ENCODE data around the gene ACTR8. TPM values are rescaled to one million over a fixed set of nuclear protein-coding genes. Genes with fewer than 3 reads are reported as not detected.

The ACTR8 gene
- total RNA-seq, 1 donor from 2014 or later, result 43.6 TPM

DNA sequence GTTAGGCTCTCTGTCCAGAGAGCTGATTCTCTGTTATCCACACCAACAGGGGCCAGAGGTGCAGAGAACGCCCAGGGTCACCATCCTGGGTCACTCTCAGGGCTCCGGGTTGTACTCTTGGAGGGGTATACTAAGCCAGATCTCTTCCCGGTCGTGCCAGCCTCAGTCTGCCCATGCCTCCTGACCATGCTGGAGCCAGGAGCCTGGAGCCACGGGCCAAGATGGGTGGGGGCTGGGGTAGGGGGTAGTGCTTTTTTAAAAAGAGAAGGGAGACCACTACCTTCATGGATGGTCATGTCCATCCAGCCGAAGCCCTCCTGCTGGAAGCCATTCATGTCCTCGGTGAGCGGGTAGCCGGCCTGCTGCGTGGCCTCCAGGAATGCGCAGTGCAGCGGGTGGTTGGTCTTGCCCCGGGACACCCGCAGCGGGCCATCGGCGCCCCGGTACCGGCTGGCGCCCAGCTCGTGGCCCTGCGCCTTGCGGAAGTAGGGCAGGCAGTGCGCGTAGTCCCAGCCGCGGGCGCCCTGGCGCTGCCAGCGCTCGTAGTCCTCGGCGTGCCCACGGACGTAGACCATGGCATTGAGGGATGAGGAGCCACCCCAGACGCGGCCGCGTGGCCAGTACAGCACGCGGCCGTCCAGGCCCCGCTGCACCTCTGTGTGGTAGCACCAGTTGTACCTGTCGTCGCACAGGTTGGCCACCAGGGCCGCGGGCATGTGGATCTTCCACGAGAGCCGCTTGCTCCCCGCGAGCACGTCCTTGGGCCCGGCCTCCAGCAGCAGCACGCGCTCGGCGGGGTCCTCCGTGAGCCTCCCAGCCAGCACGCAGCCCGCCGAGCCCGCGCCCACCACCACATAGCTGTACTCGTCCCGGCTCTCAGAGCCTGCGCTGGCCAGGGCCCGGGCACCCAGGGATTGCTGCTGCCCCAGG lies 58.7 kb downstream of the ACTR8 start:
- peaks cover under 1% of the 10 kb centered on the region for H3K27me3 Mint-ChIP-seq (ENCODE audit: low read depth, unreplicated experiment)
- Histone ChIP-seq H3K4me1 (ENCODE audit: insufficient read depth, low read length) (no peaks in the 10 kb centered on the region), H2AFZ (ENCODE audit: low read depth, low read length) (no peak overlapping the region), H3K27ac (ENCODE audit: low read depth, low read length) (no peak overlapping the region), H3K79me2 (ENCODE audit: insufficient read depth, low read length) (no peaks in the 10 kb centered on the region), H3K9ac (ENCODE audit: low read length) (no peak overlapping the region), H3K27me3 (ENCODE audit: insufficient read depth, low read length) (no peaks in the 10 kb centered on the region), H4K20me1 (ENCODE audit: insufficient read depth, low read length) (no peaks in the 10 kb centered on the region), H3K9me3 (ENCODE audit: insufficient read depth, low read depth, low read length) (no peaks in the 10 kb centered on the region), H3K4me3 (ENCODE audit: insufficient read depth, low read depth, low read length) (no peak overlapping the region), H3K36me3 (ENCODE audit: insufficient read depth, low read length) (no peaks in the 10 kb centered on the region), H3K4me2 (ENCODE audit: low read length) (no peak overlapping the region)
- DNase-seq (ENCODE audit: low read depth), result no peak
- no peak overlapping the region for H3K27ac Mint-ChIP-seq (ENCODE audit: unreplicated experiment)
- no peaks in the 10 kb centered on the region for H3K9me3 Mint-ChIP-seq (ENCODE audit: unreplicated experiment)
- H3K4me1 Mint-ChIP-seq (ENCODE audit: low read depth, unreplicated experiment), result peaks cover 17% of the 10 kb centered on the region
- H3K4me3 Mint-ChIP-seq (ENCODE audit: unreplicated experiment), result no peak overlapping the region
- no peak for FAIRE-seq
- no peaks in the 10 kb centered on the region for H3K36me3 Mint-ChIP-seq (ENCODE audit: low read depth, unreplicated experiment)
- no peak for TF ChIP-seq EZH2 (IDR thresholded peaks at IDR 0.05; ENCODE audit: insufficient read depth, low read length)
- TF ChIP-seq, protein P1, sequence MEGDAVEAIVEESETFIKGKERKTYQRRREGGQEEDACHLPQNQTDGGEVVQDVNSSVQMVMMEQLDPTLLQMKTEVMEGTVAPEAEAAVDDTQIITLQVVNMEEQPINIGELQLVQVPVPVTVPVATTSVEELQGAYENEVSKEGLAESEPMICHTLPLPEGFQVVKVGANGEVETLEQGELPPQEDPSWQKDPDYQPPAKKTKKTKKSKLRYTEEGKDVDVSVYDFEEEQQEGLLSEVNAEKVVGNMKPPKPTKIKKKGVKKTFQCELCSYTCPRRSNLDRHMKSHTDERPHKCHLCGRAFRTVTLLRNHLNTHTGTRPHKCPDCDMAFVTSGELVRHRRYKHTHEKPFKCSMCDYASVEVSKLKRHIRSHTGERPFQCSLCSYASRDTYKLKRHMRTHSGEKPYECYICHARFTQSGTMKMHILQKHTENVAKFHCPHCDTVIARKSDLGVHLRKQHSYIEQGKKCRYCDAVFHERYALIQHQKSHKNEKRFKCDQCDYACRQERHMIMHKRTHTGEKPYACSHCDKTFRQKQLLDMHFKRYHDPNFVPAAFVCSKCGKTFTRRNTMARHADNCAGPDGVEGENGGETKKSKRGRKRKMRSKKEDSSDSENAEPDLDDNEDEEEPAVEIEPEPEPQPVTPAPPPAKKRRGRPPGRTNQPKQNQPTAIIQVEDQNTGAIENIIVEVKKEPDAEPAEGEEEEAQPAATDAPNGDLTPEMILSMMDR (IDR thresholded peaks at IDR 0.05; ENCODE audit: insufficient read depth, low read depth, low read length), result no peak

DNA sequence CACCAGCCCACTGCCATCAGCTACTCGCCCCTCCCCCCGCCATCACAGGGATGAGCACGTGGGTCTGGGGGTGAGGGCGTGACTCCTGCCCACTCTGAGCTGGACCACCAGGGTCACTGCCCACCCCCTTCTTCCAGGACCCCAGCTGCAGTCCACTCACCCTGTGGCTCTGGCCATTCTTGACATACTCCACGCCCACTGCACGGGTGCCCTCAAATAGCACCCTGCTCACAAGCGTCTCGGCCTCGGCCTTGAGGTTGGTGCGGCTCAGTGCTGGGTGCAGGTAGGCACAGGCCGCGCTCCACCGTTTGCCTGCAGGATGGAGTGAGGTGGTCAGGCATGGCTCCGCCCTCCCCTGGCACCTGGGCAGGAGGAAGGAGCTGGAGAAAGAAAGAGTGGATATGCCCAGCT lies 59.6 kb downstream of the ACTR8 start:
- Histone ChIP-seq H3K36me3 (ENCODE audit: insufficient read depth, low read length) (no peaks in the 10 kb centered on the region), H4K20me1 (ENCODE audit: insufficient read depth, low read length) (no peaks in the 10 kb centered on the region), H3K27me3 (ENCODE audit: insufficient read depth, low read length) (no peaks in the 10 kb centered on the region), H3K9ac (ENCODE audit: low read length) (no peak overlapping the region), H3K27ac (ENCODE audit: low read depth, low read length) (no peak overlapping the region), H2AFZ (ENCODE audit: low read depth, low read length) (no peak overlapping the region), H3K9me3 (ENCODE audit: insufficient read depth, low read depth, low read length) (no peaks in the 10 kb centered on the region), H3K4me3 (ENCODE audit: insufficient read depth, low read depth, low read length) (no peak overlapping the region), H3K4me2 (ENCODE audit: low read length) (no peak overlapping the region), H3K79me2 (ENCODE audit: insufficient read depth, low read length) (no peaks in the 10 kb centered on the region), H3K4me1 (ENCODE audit: insufficient read depth, low read length) (no peaks in the 10 kb centered on the region)
- H3K36me3 Mint-ChIP-seq (ENCODE audit: low read depth, unreplicated experiment), result no peaks in the 10 kb centered on the region
- DNase-seq (ENCODE audit: low read depth), result no peak
- H3K4me3 Mint-ChIP-seq (ENCODE audit: unreplicated experiment), result no peak overlapping the region
- no peak overlapping the region for H3K27ac Mint-ChIP-seq (ENCODE audit: unreplicated experiment)
- FAIRE-seq, result no peak
- no peaks in the 10 kb centered on the region for H3K9me3 Mint-ChIP-seq (ENCODE audit: unreplicated experiment)
- no peak for TF ChIP-seq EZH2 (IDR thresholded peaks at IDR 0.05; ENCODE audit: insufficient read depth, low read length)
- TF ChIP-seq, protein P1 (IDR thresholded peaks at IDR 0.05; ENCODE audit: insufficient read depth, low read depth, low read length), result no peak
- H3K27me3 Mint-ChIP-seq (ENCODE audit: low read depth, unreplicated experiment), result peaks cover 9% of the 10 kb centered on the region
- H3K4me1 Mint-ChIP-seq (ENCODE audit: low read depth, unreplicated experiment), result peaks cover 17% of the 10 kb centered on the region

DNA sequence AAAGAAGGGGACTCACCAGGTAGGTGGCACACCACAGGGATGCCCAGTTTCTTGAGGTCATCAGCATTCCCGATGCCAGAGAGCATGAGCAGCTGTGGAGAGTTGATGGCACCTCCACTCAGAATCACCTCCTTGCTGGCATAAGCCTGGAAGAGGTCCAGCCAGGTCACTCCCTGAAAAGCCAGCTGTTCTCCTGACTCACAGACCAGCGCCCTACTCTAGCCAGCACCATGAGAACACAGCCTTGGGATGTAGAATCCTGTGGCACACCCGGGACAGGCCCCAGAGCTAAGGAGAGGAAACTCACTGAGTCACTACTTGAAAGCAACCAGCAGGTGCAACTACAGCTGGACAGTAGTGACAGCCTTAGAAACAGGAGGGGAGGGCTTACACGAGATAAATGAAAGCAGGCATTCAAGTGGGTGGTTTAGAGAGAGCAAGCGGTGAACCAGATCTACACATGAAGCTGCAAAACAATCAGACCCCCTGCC lies 60.3 kb downstream of the ACTR8 start:
- Histone ChIP-seq H3K27ac (ENCODE audit: low read depth, low read length) (no peak overlapping the region), H3K4me3 (ENCODE audit: insufficient read depth, low read depth, low read length) (no peak overlapping the region), H3K9me3 (ENCODE audit: insufficient read depth, low read depth, low read length) (no peaks in the 10 kb centered on the region), H3K79me2 (ENCODE audit: insufficient read depth, low read length) (no peaks in the 10 kb centered on the region), H2AFZ (ENCODE audit: low read depth, low read length) (no peak overlapping the region), H3K9ac (ENCODE audit: low read length) (no peak overlapping the region), H3K4me1 (ENCODE audit: insufficient read depth, low read length) (no peaks in the 10 kb centered on the region), H4K20me1 (ENCODE audit: insufficient read depth, low read length) (no peaks in the 10 kb centered on the region), H3K27me3 (ENCODE audit: insufficient read depth, low read length) (no peaks in the 10 kb centered on the region), H3K4me2 (ENCODE audit: low read length) (no peak overlapping the region), H3K36me3 (ENCODE audit: insufficient read depth, low read length) (no peaks in the 10 kb centered on the region)
- no peak overlapping the region for H3K4me3 Mint-ChIP-seq (ENCODE audit: unreplicated experiment)
- DNase-seq (ENCODE audit: low read depth) (no peak), FAIRE-seq (no peak)
- peaks cover 17% of the 10 kb centered on the region for H3K4me1 Mint-ChIP-seq (ENCODE audit: low read depth, unreplicated experiment)
- H3K36me3 Mint-ChIP-seq (ENCODE audit: low read depth, unreplicated experiment), result no peaks in the 10 kb centered on the region
- no peak overlapping the region for H3K27ac Mint-ChIP-seq (ENCODE audit: unreplicated experiment)
- no peaks in the 10 kb centered on the region for H3K9me3 Mint-ChIP-seq (ENCODE audit: unreplicated experiment)
- H3K27me3 Mint-ChIP-seq (ENCODE audit: low read depth, unreplicated experiment), result peaks cover 9% of the 10 kb centered on the region
- TF ChIP-seq EZH2 (IDR thresholded peaks at IDR 0.05; ENCODE audit: insufficient read depth, low read length), result no peak
